Measurements from ENCODE around the gene HMCN2.

DNA sequence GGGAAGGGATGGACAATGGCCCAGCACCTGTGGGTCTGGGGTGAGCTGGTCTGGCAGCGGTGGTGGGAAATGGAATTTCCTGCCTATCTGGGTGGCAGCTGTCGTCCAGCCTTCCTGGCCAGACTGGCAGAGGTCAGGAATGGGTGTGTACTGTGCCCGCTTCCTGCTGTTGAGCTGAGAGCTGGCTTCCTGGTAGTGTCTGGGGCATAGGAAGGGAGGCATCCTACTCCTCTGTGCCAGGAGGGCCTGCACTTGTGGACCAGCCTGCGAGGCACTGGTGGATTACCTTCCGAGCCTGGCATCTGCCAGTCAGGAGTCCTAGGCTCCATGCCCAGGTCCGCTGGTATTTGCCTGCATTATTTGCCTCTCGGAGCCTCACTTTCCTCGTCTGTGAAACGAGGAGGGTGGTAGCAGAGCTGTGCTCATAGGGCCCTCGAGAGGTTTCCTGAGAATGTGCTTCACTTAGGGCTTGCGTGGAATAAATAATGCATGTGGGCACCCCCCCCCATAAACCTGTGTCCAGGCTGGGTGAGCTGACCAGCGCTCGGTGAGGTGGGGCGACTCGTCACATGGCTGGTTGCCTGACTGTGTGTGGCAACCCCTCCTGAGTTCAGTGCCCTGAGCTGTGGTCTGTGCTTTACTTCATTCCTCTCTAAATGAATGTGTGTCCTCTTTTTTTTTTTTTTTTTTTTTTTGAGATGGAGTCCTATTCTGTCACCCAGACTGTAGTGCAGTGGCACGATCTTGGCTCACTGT is 47.7 kb downstream of the HMCN2 start:
- TF ChIP-seq, protein P1, sequence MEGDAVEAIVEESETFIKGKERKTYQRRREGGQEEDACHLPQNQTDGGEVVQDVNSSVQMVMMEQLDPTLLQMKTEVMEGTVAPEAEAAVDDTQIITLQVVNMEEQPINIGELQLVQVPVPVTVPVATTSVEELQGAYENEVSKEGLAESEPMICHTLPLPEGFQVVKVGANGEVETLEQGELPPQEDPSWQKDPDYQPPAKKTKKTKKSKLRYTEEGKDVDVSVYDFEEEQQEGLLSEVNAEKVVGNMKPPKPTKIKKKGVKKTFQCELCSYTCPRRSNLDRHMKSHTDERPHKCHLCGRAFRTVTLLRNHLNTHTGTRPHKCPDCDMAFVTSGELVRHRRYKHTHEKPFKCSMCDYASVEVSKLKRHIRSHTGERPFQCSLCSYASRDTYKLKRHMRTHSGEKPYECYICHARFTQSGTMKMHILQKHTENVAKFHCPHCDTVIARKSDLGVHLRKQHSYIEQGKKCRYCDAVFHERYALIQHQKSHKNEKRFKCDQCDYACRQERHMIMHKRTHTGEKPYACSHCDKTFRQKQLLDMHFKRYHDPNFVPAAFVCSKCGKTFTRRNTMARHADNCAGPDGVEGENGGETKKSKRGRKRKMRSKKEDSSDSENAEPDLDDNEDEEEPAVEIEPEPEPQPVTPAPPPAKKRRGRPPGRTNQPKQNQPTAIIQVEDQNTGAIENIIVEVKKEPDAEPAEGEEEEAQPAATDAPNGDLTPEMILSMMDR (IDR thresholded peaks at IDR 0.05): no peak
- no peak for TF ChIP-seq POLR2A (IDR thresholded peaks at IDR 0.05)
